ENCODE results near the gene MYZAP. TPM values are rescaled to one million over a fixed set of nuclear protein-coding genes. Genes with fewer than 3 reads are reported as not detected.

Gene MYZAP
- total and polyA plus RNA-seq, 9 of the 15 experiments (the other 6 are each of a cell fraction or from before 2014, with no cell fraction given), result 0.03 TPM; not detected in 8

GRCh38 chr15:57706405-57707209, 114.9 kb downstream of the MYZAP start, which contains the start of gene POLR2M (continued):
- TF ChIP-seq MAZ (CRISPR knock-in tag; conservative IDR thresholded peaks at IDR 0.05 in 1 of 2, IDR thresholded peaks at IDR 0.05 in 1 of 2) (peak; percentile 81 to 96; a peak in 3 of 4 replicates), SIN3A (IDR thresholded peaks at IDR 0.05; ENCODE audit: borderline replicate concordance in 2 of 2, control insufficient read depth in 1 of 2, low read depth in 2 of 2, low read length in 2 of 2) (peak in 1 of 2 experiments; percentile 69; a peak in 1 of 4 replicates), KAT7 (CRISPR knock-in tag; IDR thresholded peaks at IDR 0.05; ENCODE audit: borderline replicate concordance) (no peak), EWSR1 (IDR thresholded peaks at IDR 0.05; ENCODE audit: borderline replicate concordance, low read depth, partially characterized antibody) (no peak), HNRNPK (IDR thresholded peaks at IDR 0.05; ENCODE audit: low read depth, low read length, poor library complexity, severe bottlenecking) (no peak), THRAP3 (IDR thresholded peaks at IDR 0.05; ENCODE audit: borderline replicate concordance) (no peak), USF2 (CRISPR knock-in tag; IDR thresholded peaks at IDR 0.05) (no peak), PURB (CRISPR knock-in tag; IDR thresholded peaks at IDR 0.05; ENCODE audit: low read depth) (no peak), TAF15 (IDR thresholded peaks at IDR 0.05; ENCODE audit: low read depth, low read length) (no peak), MLLT1 (IDR thresholded peaks at IDR 0.05) (0 out of 4 replicates have a peak, but pooled peaks of 1 of the 2 experiments have one; percentile 38), OTX1 (CRISPR knock-in tag; IDR thresholded peaks at IDR 0.05) (no peak), TEAD1 (CRISPR knock-in tag; IDR thresholded peaks at IDR 0.05) (peak in 1 of 2 experiments; percentile 80; a peak in 1 of 4 replicates), HDAC2 (IDR thresholded peaks at IDR 0.05) (no peak), ZNF639 (CRISPR knock-in tag; conservative IDR thresholded peaks at IDR 0.05 in 1 of 2, IDR thresholded peaks at IDR 0.05 in 1 of 2) (peak in 1 of 2 experiments; percentile 74; a peak in 1 of 4 replicates), GABPA (tag; conservative IDR thresholded peaks at IDR 0.05; ENCODE audit: low read depth) (peak; percentile 98), ZNF445 (CRISPR knock-in tag; IDR thresholded peaks at IDR 0.05; ENCODE audit: low read depth) (no peak), ELF2 (CRISPR knock-in tag; IDR thresholded peaks at IDR 0.05) (peak; percentile 99), NFATC3 (IDR thresholded peaks at IDR 0.05) (no peak), STAT6 (CRISPR knock-in tag; IDR thresholded peaks at IDR 0.05) (0 out of 2 replicates have a peak, but pooled peaks have one; percentile 51), TARDBP (IDR thresholded peaks at IDR 0.05) (0 out of 2 replicates have a peak, but pooled peaks have one; percentile 69)
